NCI-H2196 (cell line): Measurements from ENCODE around the gene NUDT13.
"Not testable (repeated sequence)": the region's sequence is repeated elsewhere in the genome, so short reads cannot be mapped to it uniquely, and the experiment has no call there.

Source experiments
- DNase-seq: peaks from one replicate; lab custom pipeline; 2025; ENCODE audit not compliant: unreplicated experiment; lab: John Stamatoyannopoulos, UW

Gene NUDT13

GRCh38 chr10:73099141-73099540, 11.1 kb upstream of the NUDT13 start:
- no peak for DNase-seq

DNA sequence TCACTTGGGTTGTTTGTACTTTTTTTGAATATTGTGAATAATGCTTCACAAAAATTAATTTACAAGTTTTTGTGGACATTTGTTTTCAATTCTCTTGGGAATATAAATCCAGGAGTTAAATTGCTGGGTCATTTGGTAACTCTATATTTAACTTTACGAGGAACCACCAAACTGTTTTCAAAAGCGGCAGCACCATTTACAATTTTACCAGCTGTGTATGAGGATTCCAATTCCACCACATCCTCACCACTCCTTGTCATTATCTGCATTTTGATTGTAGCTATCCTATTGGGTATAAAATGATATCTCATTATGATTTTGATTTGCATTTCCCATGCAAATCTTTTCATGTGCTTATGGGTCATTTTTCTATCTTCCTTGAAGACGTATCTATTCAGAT, 4.0 kb upstream of the NUDT13 start:
- no peak for DNase-seq

DNA sequence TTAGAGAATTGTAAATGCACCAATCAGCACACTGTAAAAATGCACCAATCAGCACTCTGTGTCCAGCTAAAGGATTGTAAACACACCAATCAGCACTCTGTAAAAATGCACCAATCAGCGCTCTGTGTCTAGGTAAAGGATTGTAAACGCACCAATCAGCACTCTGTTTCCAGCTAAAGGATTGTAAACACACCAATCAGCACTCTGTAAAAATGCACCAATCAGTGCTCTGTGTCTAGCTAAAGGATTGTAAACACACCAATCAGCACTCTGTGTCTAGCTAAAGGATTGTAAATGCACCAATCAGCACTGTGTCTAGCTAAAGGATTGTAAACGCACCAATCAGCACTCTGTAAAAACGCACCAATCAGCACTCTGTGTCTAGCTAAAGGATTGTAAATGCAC, 1.0 kb upstream of the NUDT13 start:
- DNase-seq, result not testable (repeated sequence)

GRCh38 chr10:73112032-73112431, 1.8 kb downstream of the NUDT13 start:
- DNase-seq, result not testable (repeated sequence)

GRCh38 chr10:73113551-73113950, 3.3 kb downstream of the NUDT13 start:
- no peak for DNase-seq

GRCh38 chr10:73116017-73116416, 5.8 kb downstream of the NUDT13 start:
- no peak for DNase-seq

DNA sequence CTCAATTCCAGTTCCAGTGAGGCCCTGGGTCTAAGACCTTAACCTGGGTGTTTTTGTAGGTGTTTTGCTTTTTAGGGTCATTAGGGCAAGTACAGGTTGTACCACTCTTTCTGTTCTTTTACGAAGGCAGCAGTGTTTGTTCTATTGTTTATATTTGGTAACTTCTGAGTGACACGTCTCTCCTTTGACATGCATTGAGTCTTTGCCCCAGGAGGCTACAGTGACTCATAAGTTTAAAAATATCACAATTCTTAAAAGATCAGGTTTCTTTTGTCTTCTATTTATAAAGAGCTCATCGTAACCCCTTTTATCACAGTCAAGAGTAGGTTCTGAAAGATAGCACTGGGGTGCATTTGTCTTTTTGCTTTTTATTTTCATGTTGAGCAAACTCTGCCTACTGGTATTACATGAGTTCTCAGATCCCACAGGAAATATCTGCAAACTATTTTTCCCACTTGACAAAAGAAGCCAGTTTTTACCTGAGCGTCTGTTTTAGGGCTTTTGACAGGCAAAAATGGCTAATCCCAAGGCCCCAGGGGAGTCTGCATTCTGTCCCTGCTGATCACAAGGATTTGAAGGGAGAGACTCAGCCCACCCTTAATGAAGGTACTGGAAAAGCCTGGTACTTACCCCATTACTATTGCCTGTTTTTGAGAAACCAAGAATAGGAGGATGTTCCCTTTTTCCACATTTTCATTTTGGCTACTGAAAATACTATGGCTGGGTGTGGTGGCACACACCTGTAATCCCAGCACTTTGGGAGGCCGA, 7.9 kb downstream of the NUDT13 start:
- DNase-seq, result no peak

- DNase-seq, result no peak
Measured at GRCh38 chr10:73119457-73119856, 9.2 kb downstream of the NUDT13 start.

DNA sequence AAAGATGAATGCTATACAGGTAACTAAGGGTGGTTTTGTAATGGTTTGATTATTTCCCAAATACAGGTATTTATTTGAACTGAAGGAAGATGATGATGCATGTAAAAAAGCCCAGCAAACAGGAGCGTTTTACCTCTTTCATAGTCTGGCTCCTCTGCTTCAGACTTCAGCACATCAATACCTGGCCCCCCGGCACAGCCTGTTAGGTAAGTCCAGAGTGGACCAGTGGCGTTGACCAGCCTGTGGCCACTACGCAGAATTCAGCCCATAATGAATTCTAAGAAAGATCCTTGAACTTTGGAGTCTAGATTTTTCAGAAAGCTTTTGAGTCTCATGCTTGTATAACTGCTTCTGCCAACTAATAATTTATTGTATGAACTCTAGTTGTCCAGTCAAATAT, 9.7 kb downstream of the NUDT13 start:
- DNase-seq, result no peak

GRCh38 chr10:73126343-73126742, 16.1 kb downstream of the NUDT13 start:
- DNase-seq, result no peak

- DNase-seq, result no peak
Measured at GRCh38 chr10:73131301-73131700, 21.0 kb downstream of the NUDT13 start.

DNA sequence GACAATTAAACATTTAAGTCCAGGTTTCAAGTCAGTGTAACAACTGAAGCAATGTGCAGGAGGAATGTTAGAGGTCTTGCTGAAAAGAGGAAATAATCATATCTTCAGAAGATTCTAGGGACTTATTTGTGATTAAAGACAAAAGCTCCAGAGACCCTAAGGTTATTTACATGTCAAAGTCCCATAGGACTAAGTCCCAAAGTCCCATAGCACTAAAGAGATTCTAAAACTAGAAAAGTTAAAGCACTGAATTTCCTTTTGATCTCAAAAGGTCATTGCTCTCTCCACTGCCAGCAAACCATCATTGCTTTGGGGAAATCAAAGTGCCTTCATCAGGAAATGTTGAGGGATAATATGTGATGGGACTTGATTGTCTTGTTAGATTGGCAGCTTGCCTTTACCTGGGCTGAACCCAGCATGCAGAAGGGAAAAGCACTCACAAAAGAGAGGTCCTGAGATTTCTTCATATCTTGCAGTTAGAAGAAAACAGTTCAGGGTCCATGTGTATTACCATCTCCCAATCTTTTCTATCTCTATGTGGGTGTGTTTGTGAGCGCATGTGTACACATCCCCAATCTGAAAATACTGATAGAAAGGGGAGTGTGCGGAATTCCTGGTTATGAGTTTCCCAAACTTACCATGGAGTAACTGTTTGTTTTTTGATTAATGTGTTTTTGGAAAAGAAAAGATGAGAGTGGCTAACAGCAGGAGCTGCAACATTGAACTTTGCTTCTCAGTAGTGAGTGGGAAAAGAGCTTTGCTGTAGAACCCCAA, 21.8 kb downstream of the NUDT13 start:
- DNase-seq, result no peak

DNA sequence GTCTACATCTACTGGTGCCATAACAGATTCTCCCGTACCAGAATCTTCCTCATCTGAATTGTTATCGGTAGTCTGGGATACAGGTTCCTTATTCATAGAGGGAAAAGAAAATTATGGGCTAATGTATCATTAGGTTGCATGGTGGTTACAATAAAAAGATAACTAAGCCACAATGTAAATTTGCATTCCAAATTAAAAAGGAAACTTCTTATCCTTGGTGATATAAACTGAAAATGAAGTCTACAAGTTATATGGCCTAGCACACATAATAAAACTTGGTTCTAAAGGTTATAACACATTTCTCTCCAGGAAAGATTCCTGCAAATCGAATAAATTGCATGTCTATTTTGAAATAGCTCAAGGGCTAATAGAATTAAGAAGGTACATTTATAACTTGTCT, 24.5 kb downstream of the NUDT13 start:
- no peak for DNase-seq

DNA sequence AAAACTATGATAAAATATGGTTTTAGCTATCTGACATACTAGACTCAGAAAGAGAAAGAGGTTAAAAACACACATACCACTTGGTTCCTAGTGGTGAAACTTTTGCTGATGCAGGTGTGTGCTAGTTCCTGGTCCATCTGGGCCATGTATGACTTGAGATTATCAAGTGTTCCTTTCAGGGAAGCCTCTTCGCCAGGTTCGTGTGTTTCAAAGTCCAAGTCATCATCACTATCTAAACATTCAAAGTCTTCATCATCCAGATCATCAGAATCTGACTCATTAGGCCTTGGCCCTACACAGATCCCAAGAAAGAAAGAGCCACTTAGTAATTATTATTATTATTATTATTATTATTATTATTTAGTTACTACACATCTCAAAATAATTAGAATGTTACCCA, 26.4 kb downstream of the NUDT13 start:
- DNase-seq, result no peak

DNA sequence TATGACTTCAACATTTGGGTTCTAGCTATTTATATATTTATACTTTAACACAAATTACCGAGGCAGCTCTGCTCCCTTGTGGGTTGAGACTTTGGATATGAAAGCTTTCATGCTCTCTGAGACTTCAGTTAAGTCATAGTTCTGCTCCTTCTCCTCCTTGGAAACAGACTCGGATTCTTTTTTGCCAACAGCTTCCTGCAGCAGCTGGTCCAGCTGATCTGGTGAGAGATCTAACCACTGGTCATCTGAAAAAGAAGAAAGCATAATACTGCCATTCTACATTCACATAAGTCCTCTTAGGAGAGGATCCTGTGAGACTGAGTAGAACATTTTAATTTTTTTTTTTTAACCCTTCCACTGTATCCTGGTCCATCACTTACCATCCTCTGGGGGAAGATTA, 29.0 kb downstream of the NUDT13 start:
- DNase-seq, result no peak

- DNase-seq, result no peak
Measured at GRCh38 chr10:73141603-73142002, 31.3 kb downstream of the NUDT13 start.

DNA sequence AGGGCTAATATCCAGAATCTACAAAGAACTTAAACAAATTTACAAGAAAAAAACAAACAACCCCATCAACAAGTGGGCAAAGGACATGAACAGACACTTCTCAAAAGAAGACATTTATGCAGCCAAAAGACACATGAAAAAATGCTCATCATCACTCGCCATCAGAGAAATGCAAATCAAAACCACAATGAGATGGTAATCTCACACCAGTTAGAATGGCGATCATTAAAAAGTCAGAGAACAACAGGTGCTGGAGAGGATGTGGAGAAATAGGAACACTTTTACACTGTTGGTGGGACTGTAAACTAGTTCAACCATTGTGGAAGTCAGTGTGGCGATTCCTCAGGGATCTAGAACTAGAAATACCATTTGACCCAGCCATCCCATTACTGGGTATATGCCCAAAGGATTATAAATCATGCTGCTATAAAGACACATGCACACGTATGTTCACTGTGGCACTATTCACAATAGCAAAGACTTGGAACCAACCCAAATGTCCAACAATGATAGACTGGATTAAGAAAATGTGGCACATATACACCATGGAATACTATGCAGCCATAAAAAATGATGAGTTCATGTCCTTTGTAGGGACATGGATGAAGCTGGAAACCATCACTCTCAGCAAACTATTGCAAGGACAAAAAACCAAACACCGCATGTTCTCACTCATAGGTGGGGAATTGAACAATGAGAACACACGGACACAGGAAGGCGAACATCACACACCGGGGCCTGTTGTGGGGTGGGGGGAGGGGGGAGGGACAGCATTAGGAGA, 40.6 kb downstream of the NUDT13 start:
- DNase-seq, result not testable (repeated sequence)

DNA sequence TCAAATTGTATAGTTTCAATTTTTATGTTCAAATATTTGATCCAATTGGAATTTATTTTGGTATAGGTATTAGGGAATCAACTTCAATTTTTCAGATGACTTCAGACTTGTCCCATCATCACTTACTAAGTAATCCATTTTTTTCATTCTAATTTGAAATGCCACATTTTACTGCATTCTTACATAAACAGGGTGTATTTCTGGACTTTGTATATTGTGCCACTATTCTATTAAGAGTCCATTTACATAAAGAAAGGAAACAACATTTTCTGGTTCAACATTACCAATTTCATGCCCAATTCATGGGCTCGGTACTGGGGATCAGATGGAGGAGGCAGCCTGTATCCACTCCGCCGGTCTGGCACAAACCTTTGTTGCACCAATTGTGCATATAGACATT, 41.8 kb downstream of the NUDT13 start:
- no peak for DNase-seq

DNA sequence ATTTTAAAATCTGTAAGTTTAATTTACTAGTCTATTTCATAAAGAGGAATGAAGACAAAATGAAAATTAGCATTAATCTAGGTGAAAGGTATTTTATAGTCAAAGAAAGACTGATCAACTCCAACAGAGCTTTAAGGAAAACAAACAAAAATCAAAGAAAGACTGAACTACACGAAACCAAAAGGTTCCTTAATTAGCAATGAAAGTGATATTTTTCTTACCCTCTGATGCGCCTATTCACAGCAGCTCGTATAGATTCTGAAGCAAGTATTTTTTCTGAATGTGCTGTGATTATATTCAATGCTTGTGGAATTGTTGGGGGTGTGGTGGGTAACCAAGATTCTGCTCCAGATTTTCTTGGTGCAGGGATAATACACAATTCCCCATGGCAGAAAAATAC, 45.8 kb downstream of the NUDT13 start:
- DNase-seq, result no peak

GRCh38 chr10:73159038-73159648, 48.9 kb downstream of the NUDT13 start:
- peak; percentile 8 for DNase-seq

DNA sequence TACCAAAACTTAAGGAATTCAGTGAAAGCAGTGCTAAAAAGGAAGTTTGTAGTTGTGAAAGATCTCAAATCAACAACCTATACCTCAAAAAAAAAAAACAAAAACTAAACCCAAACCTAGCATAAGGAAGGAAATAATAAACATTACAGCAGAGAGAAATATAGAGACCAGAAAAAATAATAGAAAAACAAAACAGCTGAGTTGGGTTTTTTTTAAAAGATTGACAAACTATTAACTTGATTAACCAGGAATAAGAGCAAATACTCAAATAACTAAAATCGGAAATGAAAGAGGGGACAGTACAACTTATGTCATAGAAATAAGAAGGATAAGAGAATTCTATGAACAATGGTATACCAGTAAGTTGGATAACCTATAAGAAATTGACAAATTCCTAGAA, 50.8 kb downstream of the NUDT13 start:
- DNase-seq, result no peak
